ENCODE results near the gene RNF212.

RNF212 gene

GRCh38 chr4:1109333-1109732 is 4.0 kb downstream of the RNF212 start:
- no peak for TF ChIP-seq CTCF (IDR thresholded peaks at IDR 0.05; ENCODE audit: insufficient read depth, low read depth, low read length, missing control alignments)
- no peak overlapping the region for H3K4me3 ChIP-seq (ENCODE audit: low read depth, low read length)
- DNase-seq (ENCODE audit: low read depth), result no peak

GRCh38 chr4:1105662-1106061 is 7.7 kb downstream of the RNF212 start:
- DNase-seq (ENCODE audit: low read depth), result no peak
- TF ChIP-seq CTCF (IDR thresholded peaks at IDR 0.05; ENCODE audit: insufficient read depth, low read depth, low read length, missing control alignments), result no peak
- H3K4me3 ChIP-seq (ENCODE audit: low read depth, low read length), result no peak overlapping the region

GRCh38 chr4:1105067-1105466 is 8.3 kb downstream of the RNF212 start:
- H3K4me3 ChIP-seq (ENCODE audit: low read depth, low read length), result no peak overlapping the region
- no peak for TF ChIP-seq CTCF (IDR thresholded peaks at IDR 0.05; ENCODE audit: insufficient read depth, low read depth, low read length, missing control alignments)
- DNase-seq (ENCODE audit: low read depth), result no peak

GRCh38 chr4:1104647-1105046 is 8.7 kb downstream of the RNF212 start:
- no peak overlapping the region for H3K4me3 ChIP-seq (ENCODE audit: low read depth, low read length)
- no peak for DNase-seq (ENCODE audit: low read depth)
- no peak for TF ChIP-seq CTCF (IDR thresholded peaks at IDR 0.05; ENCODE audit: insufficient read depth, low read depth, low read length, missing control alignments)

- TF ChIP-seq CTCF (IDR thresholded peaks at IDR 0.05; ENCODE audit: insufficient read depth, low read depth, low read length, missing control alignments), result no peak
- no peak for DNase-seq (ENCODE audit: low read depth)
- no peak overlapping the region for H3K4me3 ChIP-seq (ENCODE audit: low read depth, low read length)
Measured at GRCh38 chr4:1099684-1100335, 13.6 kb downstream of the RNF212 start.

- no peak for TF ChIP-seq CTCF (IDR thresholded peaks at IDR 0.05; ENCODE audit: insufficient read depth, low read depth, low read length, missing control alignments)
- no peak for DNase-seq (ENCODE audit: low read depth)
- H3K4me3 ChIP-seq (ENCODE audit: low read depth, low read length), result no peak overlapping the region
Measured at GRCh38 chr4:1099270-1099669, 14.1 kb downstream of the RNF212 start.

- TF ChIP-seq CTCF (IDR thresholded peaks at IDR 0.05; ENCODE audit: insufficient read depth, low read depth, low read length, missing control alignments), result no peak
- no peak for DNase-seq (ENCODE audit: low read depth)
- H3K4me3 ChIP-seq (ENCODE audit: low read depth, low read length), result no peak overlapping the region
Measured at GRCh38 chr4:1098311-1098925, 14.9 kb downstream of the RNF212 start.
